ENCODE data around the gene CALCOCO2. TPM values are rescaled to one million over a fixed set of nuclear protein-coding genes. Genes with fewer than 3 reads are reported as not detected.

Gene CALCOCO2
- total RNA-seq, 2 donors from 2014 or later = 101 to 130 TPM

DNA sequence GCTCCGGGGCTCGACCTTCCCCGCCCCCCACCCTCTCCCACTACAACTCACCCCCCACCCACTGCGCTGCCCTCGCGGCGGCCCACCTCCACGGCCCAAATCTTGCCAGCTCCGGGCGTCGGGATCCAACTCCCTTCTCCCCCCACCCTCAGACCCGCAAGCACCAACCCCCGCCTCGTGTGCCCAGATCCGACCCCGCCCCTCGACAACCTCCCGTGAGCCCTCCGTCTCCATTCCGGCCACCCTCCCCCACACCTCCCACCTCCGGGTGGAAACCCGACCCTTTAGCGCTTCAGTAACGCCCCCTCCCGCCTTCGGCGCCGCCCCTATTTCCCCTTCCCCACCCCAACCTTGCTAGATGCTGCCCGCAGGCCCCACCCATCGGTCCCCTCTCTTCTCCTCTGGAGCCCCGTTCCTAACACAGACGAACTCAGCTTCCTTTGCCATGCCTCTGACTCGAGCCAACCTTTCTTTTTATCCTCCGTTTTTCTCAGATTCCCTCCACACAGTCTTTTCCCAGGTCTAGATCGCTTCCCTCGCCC, 78.1 kb downstream of the CALCOCO2 start:
- Mint-ChIP-seq H3K36me3 (ENCODE audit: low read depth) (peaks cover 58% of the 10 kb centered on the region), H3K4me3 (peak overlapping the region; percentile 95), H3K9me3 (no peaks in the 10 kb centered on the region), H3K27me3 (no peaks in the 10 kb centered on the region), H3K4me1 (peaks cover 42% of the 10 kb centered on the region), H3K27ac (peak overlapping the region; percentile 98)
- peak; percentile 50 for ATAC-seq (replicated peaks)

DNA sequence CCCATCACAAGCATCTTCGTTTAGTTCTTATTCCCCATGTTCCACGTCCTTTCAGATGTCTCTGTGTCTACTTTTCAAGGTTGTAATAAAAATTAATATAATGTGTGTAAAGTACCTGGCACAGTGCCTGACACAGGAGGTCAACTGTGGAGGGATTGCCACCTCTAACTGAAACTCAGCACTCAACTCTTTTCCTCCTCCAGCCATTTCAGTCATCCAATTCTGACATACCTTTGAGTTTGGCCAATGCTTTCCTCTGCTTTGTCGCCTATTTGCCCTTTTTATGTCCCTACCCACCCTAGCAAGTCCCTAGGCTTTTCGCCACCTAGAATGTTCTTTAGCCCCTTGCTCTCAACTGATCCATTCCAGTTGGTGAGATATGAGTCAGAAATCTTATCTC, 78.9 kb downstream of the CALCOCO2 start:
- peak overlapping the region; percentile 98 for H3K27ac Mint-ChIP-seq
- H3K36me3 Mint-ChIP-seq (ENCODE audit: low read depth) = peaks cover 66% of the 10 kb centered on the region
- peaks cover 49% of the 10 kb centered on the region for H3K4me1 Mint-ChIP-seq
- peak overlapping the region; percentile 95 for H3K4me3 Mint-ChIP-seq
- H3K27me3 Mint-ChIP-seq = no peaks in the 10 kb centered on the region
- ATAC-seq (replicated peaks) = peak; percentile 5
- H3K9me3 Mint-ChIP-seq = no peaks in the 10 kb centered on the region

DNA sequence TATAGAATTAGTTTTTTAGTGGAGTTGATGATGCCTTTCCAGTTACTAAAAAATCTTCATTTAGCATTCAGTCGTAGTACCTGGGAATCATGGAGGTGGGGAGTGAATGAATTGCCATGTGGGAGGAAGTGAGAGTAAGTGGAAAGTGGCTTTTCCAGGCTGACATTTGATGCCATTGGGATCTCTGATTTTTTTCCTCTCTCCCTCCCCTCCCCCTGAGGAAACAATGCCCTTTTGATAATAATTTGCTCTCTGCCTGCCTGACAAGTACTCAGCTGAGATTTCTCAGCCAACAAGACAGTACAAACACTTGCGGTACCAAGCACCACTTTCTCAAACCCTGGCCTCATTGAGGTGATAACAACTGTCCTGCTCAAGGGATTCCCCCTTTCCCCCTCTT, 79.5 kb downstream of the CALCOCO2 start:
- Mint-ChIP-seq H3K4me3 (peak overlapping the region; percentile 95), H3K36me3 (ENCODE audit: low read depth) (peaks cover 72% of the 10 kb centered on the region), H3K4me1 (peaks cover 51% of the 10 kb centered on the region)

DNA sequence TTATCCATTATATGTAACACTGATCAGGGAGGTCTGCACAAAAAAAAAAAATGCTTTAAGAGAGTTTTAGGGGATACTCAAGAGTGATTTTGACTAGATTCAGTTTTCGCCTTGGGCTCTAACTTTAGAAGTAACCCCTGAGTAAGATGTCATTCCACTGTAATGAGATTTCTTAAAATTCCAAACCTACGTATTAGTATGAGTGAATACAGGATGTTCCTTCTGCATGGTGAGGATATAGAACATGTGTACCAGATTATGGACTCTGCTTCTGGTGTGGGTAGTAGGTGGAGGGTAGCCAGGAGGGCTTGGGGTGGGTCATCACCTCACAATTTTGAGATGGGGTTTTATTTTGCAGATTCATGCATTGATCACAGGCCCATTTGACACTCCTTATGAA, 81.6 kb downstream of the CALCOCO2 start:
- H3K27ac Mint-ChIP-seq = peak overlapping the region; percentile 98
- H3K4me1 Mint-ChIP-seq = peaks cover 59% of the 10 kb centered on the region
- H3K9me3 Mint-ChIP-seq = no peaks in the 10 kb centered on the region
- no peak for ATAC-seq (replicated peaks)
- H3K4me3 Mint-ChIP-seq = peak overlapping the region; percentile 95
- H3K36me3 Mint-ChIP-seq (ENCODE audit: low read depth) = peaks cover 93% of the 10 kb centered on the region
- no peaks in the 10 kb centered on the region for H3K27me3 Mint-ChIP-seq

More for the DNA sequence above, 79.5 kb downstream of the CALCOCO2 start:
- Mint-ChIP-seq H3K27ac (peak overlapping the region; percentile 98), H3K9me3 (no peaks in the 10 kb centered on the region), H3K27me3 (no peaks in the 10 kb centered on the region)
- no peak for ATAC-seq (replicated peaks)

Other genes starting within 250 kb of the CALCOCO2 start
- 1 to 10 TPM; 3.1 to 5.4 TPM for gene HOXB3, start 240.8 kb upstream of the CALCOCO2 start, total RNA-seq
- not detected for gene HOXB5, start 237.3 kb upstream of the CALCOCO2 start, total RNA-seq
- gene HOXB6, start 226.0 kb upstream of the CALCOCO2 start, total RNA-seq = under 1 TPM; 0.37 to 0.39 TPM
- gene HOXB7, start 220.0 kb upstream of the CALCOCO2 start, total RNA-seq = under 1 TPM in 1 of 2 donors, not detected in 1; 0.95 TPM
- gene HOXB8, start 215.7 kb upstream of the CALCOCO2 start, total RNA-seq = not detected
- gene HOXB9, start 204.7 kb upstream of the CALCOCO2 start, total RNA-seq = under 1 TPM; 0.40 to 0.58 TPM
- not detected for gene PRAC1, start 108.5 kb upstream of the CALCOCO2 start, total RNA-seq
- not detected for gene PRAC2, start 107.8 kb upstream of the CALCOCO2 start, total RNA-seq
- not detected for gene HOXB13, start 102.3 kb upstream of the CALCOCO2 start, total RNA-seq
- gene TTLL6, start 13.8 kb upstream of the CALCOCO2 start, total RNA-seq = not detected
- 100 to 1,000 TPM in 1 of 2 donors, 10 to 100 TPM in 1; 71.3 to 101 TPM for gene ATP5MC1, start 61.8 kb downstream of the CALCOCO2 start, total RNA-seq
- 100 to 1,000 TPM in 1 of 2 donors, 10 to 100 TPM in 1; 88.9 to 130 TPM for gene UBE2Z, start 77.4 kb downstream of the CALCOCO2 start, total RNA-seq
- gene SNF8, start 113.8 kb downstream of the CALCOCO2 start, total RNA-seq = 100 to 1,000 TPM in 1 of 2 donors, 10 to 100 TPM in 1; 62.7 to 127 TPM
- not detected for gene GIP, start 137.6 kb downstream of the CALCOCO2 start, total RNA-seq
- gene IGF2BP1, start 166.3 kb downstream of the CALCOCO2 start, total RNA-seq = under 1 TPM in 1 of 2 donors, not detected in 1; 0.63 TPM

Data from activated T-helper 17 cell treated with anti-CD3 and anti-CD28 coated beads, Interleukin-2, amount 50 U/mL, for 72 hours (primary cell).